UCSD-AML1 (cell line): ENCODE results near the gene SARS2.
"Not testable (repeated sequence)": the region's sequence is repeated elsewhere in the genome, so short reads cannot be mapped to it uniquely, and the experiment has no call there.

Experiments
- DNase-seq: peaks from one replicate; lab custom pipeline; 2025; ENCODE audit not compliant: unreplicated experiment; lab: John Stamatoyannopoulos, UW

Gene SARS2

GRCh38 chr19:38929929-38930775 lies at the start of gene SARS2:
TSS of gene SARS2 (minus strand) at chr19:38930763. CDS start at chr19:38930736, 27 bp downstream.
- peak; percentile 98 for DNase-seq

GRCh38 chr19:38979812-38980211 lies 49.2 kb upstream of the SARS2 start:
- no peak for DNase-seq

GRCh38 chr19:38978326-38978689 lies 47.7 kb upstream of the SARS2 start:
- DNase-seq = no peak

GRCh38 chr19:38977445-38978325 lies 47.1 kb upstream of the SARS2 start:
- peak; percentile 29 for DNase-seq

GRCh38 chr19:38975861-38976271 lies 45.3 kb upstream of the SARS2 start:
- DNase-seq = no peak

GRCh38 chr19:38975214-38975860 lies 44.8 kb upstream of the SARS2 start, which contains the start of gene FBXO17:
TSS of gene FBXO17 (minus strand) at chr19:38975742. CDS start at chr19:38950319, 25,423 bp downstream.
- no peak for DNase-seq

- no peak for DNase-seq
Measured at GRCh38 chr19:38974624-38975213, 44.2 kb upstream of the SARS2 start.

GRCh38 chr19:38971672-38972071 lies 41.1 kb upstream of the SARS2 start:
- no peak for DNase-seq

- no peak for DNase-seq
Measured at GRCh38 chr19:38970664-38971532, 40.3 kb upstream of the SARS2 start.

- not testable (repeated sequence) for DNase-seq
Measured at GRCh38 chr19:38966149-38966548, 35.6 kb upstream of the SARS2 start.

- DNase-seq = no peak
Measured at GRCh38 chr19:38964738-38965137, 34.2 kb upstream of the SARS2 start.

GRCh38 chr19:38959618-38960017 lies 29.1 kb upstream of the SARS2 start:
- DNase-seq = no peak

- no peak for DNase-seq
Measured at GRCh38 chr19:38958301-38958700, 27.7 kb upstream of the SARS2 start.

GRCh38 chr19:38956264-38956663 lies 25.7 kb upstream of the SARS2 start:
- no peak for DNase-seq

- no peak for DNase-seq
Measured at GRCh38 chr19:38953677-38954076, 23.1 kb upstream of the SARS2 start.

- no peak for DNase-seq
Measured at GRCh38 chr19:38952395-38953165, 22.0 kb upstream of the SARS2 start.

- no peak for DNase-seq
Measured at GRCh38 chr19:38951187-38951586, 20.6 kb upstream of the SARS2 start.

GRCh38 chr19:38949580-38950367 lies 19.2 kb upstream of the SARS2 start:
- no peak for DNase-seq
